ENCODE data around the gene TTC23.

GRCh38 chr15:99142562-99142961 lies 106.8 kb downstream of the TTC23 start:
- TF ChIP-seq CTCF (conservative IDR thresholded peaks at IDR 0.05; ENCODE audit: low read length) (no peak), EZH2phosphoT487 (IDR thresholded peaks at IDR 0.05; ENCODE audit: borderline replicate concordance, low read depth, low read length) (no peak)
